ENCODE results near the gene BCAS1.

GRCh38 chr20:54090230-54091119 lies 20.1 kb upstream of the BCAS1 start:
- TF ChIP-seq CTCF (IDR thresholded peaks at IDR 0.05; ENCODE audit: low read length) (no peak), EZH2phosphoT487 (IDR thresholded peaks at IDR 0.05; ENCODE audit: low read length) (no peak)
